ENCODE data around the gene CHD6. TPM values are rescaled to one million over a fixed set of nuclear protein-coding genes. Genes with fewer than 3 reads are reported as not detected.

CHD6 gene
- total RNA-seq, 1 experiment from 2014 or later: 8.5 TPM

GRCh38 chr20:41432746-41433145 lies 185.4 kb downstream of the CHD6 start:
- no peak for DNase-seq (ENCODE audit: low spot score)

- no peak for DNase-seq (ENCODE audit: low spot score)
These were observed 189.9 kb downstream of the CHD6 start for GRCh38 chr20:41428285-41428684.

GRCh38 chr20:41427833-41428232 lies 190.3 kb downstream of the CHD6 start:
- no peak for DNase-seq (ENCODE audit: low spot score)

- DNase-seq (ENCODE audit: low spot score): no peak
These were observed 191.2 kb downstream of the CHD6 start for GRCh38 chr20:41426976-41427375.

GRCh38 chr20:41426086-41426830 lies 191.9 kb downstream of the CHD6 start:
- no peak for DNase-seq (ENCODE audit: low spot score)

- DNase-seq (ENCODE audit: low spot score): no peak
These were observed 192.8 kb downstream of the CHD6 start for GRCh38 chr20:41425180-41425884.

- no peak for DNase-seq (ENCODE audit: low spot score)
These were observed 193.6 kb downstream of the CHD6 start for GRCh38 chr20:41424546-41424945.

GRCh38 chr20:41424011-41424410 lies 194.2 kb downstream of the CHD6 start:
- DNase-seq (ENCODE audit: low spot score): no peak

GRCh38 chr20:41422953-41423352 lies 195.2 kb downstream of the CHD6 start:
- DNase-seq (ENCODE audit: low spot score): no peak

GRCh38 chr20:41418739-41419293 lies 199.4 kb downstream of the CHD6 start:
- no peak for DNase-seq (ENCODE audit: low spot score)

- no peak for DNase-seq (ENCODE audit: low spot score)
These were observed 200.1 kb downstream of the CHD6 start for GRCh38 chr20:41418031-41418430.

GRCh38 chr20:41415191-41415590 lies 203.0 kb downstream of the CHD6 start:
- DNase-seq (ENCODE audit: low spot score): no peak

- no peak for DNase-seq (ENCODE audit: low spot score)
These were observed 205.0 kb downstream of the CHD6 start for GRCh38 chr20:41413169-41413568.

- DNase-seq (ENCODE audit: low spot score): no peak
These were observed 205.7 kb downstream of the CHD6 start for GRCh38 chr20:41412324-41413120.

GRCh38 chr20:41411391-41411847 lies 206.8 kb downstream of the CHD6 start:
- DNase-seq (ENCODE audit: low spot score): no peak

- peak; percentile 69 for DNase-seq (ENCODE audit: low spot score)
These were observed 209.2 kb downstream of the CHD6 start for GRCh38 chr20:41408986-41409385.

- no peak for DNase-seq (ENCODE audit: low spot score)
These were observed 209.9 kb downstream of the CHD6 start for GRCh38 chr20:41408156-41408794.

GRCh38 chr20:41407607-41408006 lies 210.6 kb downstream of the CHD6 start:
- no peak for DNase-seq (ENCODE audit: low spot score)

- DNase-seq (ENCODE audit: low spot score): no peak
These were observed 211.2 kb downstream of the CHD6 start for GRCh38 chr20:41406896-41407444.

- DNase-seq (ENCODE audit: low spot score): no peak
These were observed 211.8 kb downstream of the CHD6 start for GRCh38 chr20:41406353-41406752.

- DNase-seq (ENCODE audit: low spot score): no peak
These were observed 212.7 kb downstream of the CHD6 start for GRCh38 chr20:41405436-41405835.
